IMR-90 (cell line): Measurements from ENCODE around the gene SPEF2. TPM values are rescaled to one million over a fixed set of nuclear protein-coding genes. Genes with fewer than 3 reads are reported as not detected.

ENCODE experiments used
- ATAC-seq: fragments of 200-7000 bp; cut with Tn5 transposase; 2 replicates; pipeline ENCODE4 v1.9.1; 2020; ENCODE audit warnings: low read depth, mild to moderate bottlenecking, moderate library complexity
- BruUV-seq: library from RNA; stranded (reverse); fragments of 400-500 nt; replicated peaks from 2 replicates; lab custom pipeline; 2021; lab: Mats Ljungman, UMichigan
- CTCF ChIA-PET: fragments of 300-600 bp; formaldehyde crosslinking; extraction: SDS; loops from one replicate; lab custom pipeline; 2021; ENCODE audit warnings: antibody characterized with exemption; lab: Yijun Ruan, JAX
- POLR2A ChIA-PET: fragments of 300-600 bp; sonication (Branson Sonifier 250); formaldehyde crosslinking; loops from one replicate; lab custom pipeline; 2022; ENCODE audit warnings: antibody characterized with exemption; ENCODE audit not compliant: unreplicated experiment; lab: Charles Lee
- DNase-seq: peaks from one replicate; pipeline ENCODE4 v3.0.0; 2013
- H2AFZ ChIP-seq: replicated peaks from 2 replicates; pipeline ENCODE3; 2013; ENCODE audit warnings: low read length, mild to moderate bottlenecking; ENCODE audit not compliant: poor library complexity
- H2AK5ac ChIP-seq: 2 replicates; pipeline ENCODE4 v1.6.1; 2013; ENCODE audit warnings: low read depth, low read length, inconsistent platforms
- H2AK9ac ChIP-seq: replicated peaks from 2 replicates; pipeline ENCODE3; 2013; ENCODE audit warnings: mild to moderate bottlenecking, low read depth, low read length, moderate library complexity; ENCODE audit not compliant: poor library complexity
- H2BK120ac ChIP-seq: 2 replicates; pipeline ENCODE4 v1.6.1; 2013; ENCODE audit warnings: low read depth, low read length, inconsistent platforms
- H2BK15ac ChIP-seq: 3 replicates; pipeline ENCODE4 v1.6.1; 2013; ENCODE audit warnings: low read depth, low read length, inconsistent platforms
- H2BK20ac ChIP-seq: 2 replicates; pipeline ENCODE4 v1.6.1; 2013; ENCODE audit warnings: low read depth, mild to moderate bottlenecking, inconsistent platforms, low read length, moderate library complexity
- H2BK5ac ChIP-seq: 2 replicates; pipeline ENCODE4 v1.6.1; 2013; ENCODE audit warnings: mild to moderate bottlenecking, low read depth, low read length, inconsistent platforms; ENCODE audit not compliant: poor library complexity, severe bottlenecking
- H3K14ac ChIP-seq: replicated peaks from 2 replicates; pipeline ENCODE4 v1.6.1; 2013; ENCODE audit warnings: low read depth, low read length, inconsistent platforms
- H3K18ac ChIP-seq: 2 replicates; pipeline ENCODE4 v1.6.1; 2013; ENCODE audit warnings: low read depth, low read length, control low read depth
- H3K23ac ChIP-seq: 2 replicates; pipeline ENCODE4 v1.6.1; 2013; ENCODE audit warnings: low read depth, low read length, inconsistent platforms
- H3K27ac ChIP-seq: 2 replicates; pipeline ENCODE4 v1.5.1; 2013; ENCODE audit warnings: mild to moderate bottlenecking, control low read depth, low read length; ENCODE audit not compliant: insufficient read depth
- H3K27me3 ChIP-seq: 2 replicates; pipeline ENCODE4 v1.6.1; 2013; ENCODE audit warnings: low read length; ENCODE audit not compliant: control insufficient read depth, insufficient read depth
- H3K36me3 ChIP-seq: 2 replicates; pipeline ENCODE4 v1.6.1; 2013; ENCODE audit warnings: low read length, mixed read lengths; ENCODE audit not compliant: control insufficient read depth, insufficient read depth
- H3K4ac ChIP-seq: 2 replicates; pipeline ENCODE4 v1.6.1; 2013; ENCODE audit warnings: low read depth, low read length, inconsistent platforms
- H3K4me1 ChIP-seq: 2 replicates; pipeline ENCODE4 v1.6.1; 2013; ENCODE audit warnings: low read length, mixed read lengths; ENCODE audit not compliant: control insufficient read depth, insufficient read depth
- H3K4me2 ChIP-seq: 2 replicates; pipeline ENCODE4 v1.6.1; 2013; ENCODE audit warnings: low read depth, mild to moderate bottlenecking, control low read depth, low read length, moderate library complexity
- H3K4me3 ChIP-seq: 2 replicates; pipeline ENCODE4 v1.5.1; 2013; ENCODE audit warnings: low read depth, mild to moderate bottlenecking, control low read depth, low read length, moderate library complexity; ENCODE audit not compliant: insufficient read depth
- H3K56ac ChIP-seq: 2 replicates; pipeline ENCODE4 v1.6.1; 2013; ENCODE audit warnings: low read length, inconsistent platforms; ENCODE audit not compliant: insufficient read depth; ENCODE audit errors: extremely low read depth
- H3K79me1 ChIP-seq, 2 experiments: 2 replicates each; pipeline ENCODE4 v1.6.1; 2013; ENCODE audit warnings: low read length in 2 of 2, inconsistent platforms in 1 of 2, low read depth in 1 of 2
- H3K9ac ChIP-seq: 2 replicates; pipeline ENCODE4 v1.6.1; 2013; ENCODE audit warnings: low read depth, low read length, control low read depth
- H3K9me1 ChIP-seq: 2 replicates; pipeline ENCODE4 v1.6.1; 2013; ENCODE audit warnings: low read length, inconsistent platforms; ENCODE audit not compliant: insufficient read depth
- H3K9me3 ChIP-seq: 2 replicates; pipeline ENCODE4 v1.6.1; 2013; ENCODE audit warnings: low read length; ENCODE audit not compliant: control insufficient read depth, insufficient read depth
- H4K20me1 ChIP-seq: 2 replicates; pipeline ENCODE4 v1.6.1; 2013; ENCODE audit warnings: low read length, inconsistent platforms; ENCODE audit not compliant: insufficient read depth
- H4K5ac ChIP-seq: 2 replicates; pipeline ENCODE4 v1.6.1; 2013; ENCODE audit warnings: mild to moderate bottlenecking, low read depth, low read length, control low read depth
- H4K8ac ChIP-seq, 2 experiments: 2 replicates each; pipeline ENCODE4 v1.6.1; 2013; ENCODE audit warnings: low read depth in 2 of 2, low read length in 2 of 2, control low read depth in 1 of 2, inconsistent platforms in 1 of 2
- H4K91ac ChIP-seq: 2 replicates; pipeline ENCODE4 v1.6.1; 2013; ENCODE audit warnings: low read depth, low read length, inconsistent platforms; ENCODE audit not compliant: insufficient read depth
- BHLHE40 ChIP-seq: fragments of 150-350 bp; IDR thresholded peaks from 2 replicates; pipeline ENCODE4 v1.6.1; 2016; ENCODE audit warnings: mild to moderate bottlenecking, low read depth, low read length
- CEBPB ChIP-seq: IDR thresholded peaks from 2 replicates; pipeline ENCODE4 v1.6.1; 2012; ENCODE audit warnings: low read depth, low read length, improper control_type of control experiment
- CHD1 ChIP-seq: IDR thresholded peaks from 2 replicates; pipeline ENCODE4 v1.6.1; 2012; ENCODE audit warnings: low read depth, low read length, improper control_type of control experiment
- FOS ChIP-seq: fragments of 150-350 bp; IDR thresholded peaks from 2 replicates; pipeline ENCODE4 v1.6.1; 2016; ENCODE audit warnings: low read depth, low read length
- MAFK ChIP-seq: IDR thresholded peaks from 2 replicates; pipeline ENCODE4 v1.6.1; 2012; ENCODE audit warnings: low read depth, low read length, improper control_type of control experiment
- MAZ ChIP-seq: IDR thresholded peaks from 2 replicates; pipeline ENCODE4 v1.6.1; 2012; ENCODE audit warnings: low read depth, mild to moderate bottlenecking, low read length, improper control_type of control experiment, moderate library complexity, borderline replicate concordance
- MXI1 ChIP-seq: IDR thresholded peaks from 2 replicates; pipeline ENCODE4 v1.6.1; 2012; ENCODE audit warnings: low read depth, mild to moderate bottlenecking, low read length, moderate library complexity, borderline replicate concordance
- NFE2L2 ChIP-seq: fragments of 150-350 bp; IDR thresholded peaks from 2 replicates; pipeline ENCODE4 v1.6.1; 2016; ENCODE audit warnings: low read depth, mild to moderate bottlenecking, low read length
- POLR2A ChIP-seq: IDR thresholded peaks from 2 replicates; pipeline ENCODE4 v1.6.1; 2012; ENCODE audit warnings: mild to moderate bottlenecking, low read depth, low read length
- RAD21 ChIP-seq: IDR thresholded peaks from 2 replicates; pipeline ENCODE4 v1.6.1; 2012; ENCODE audit warnings: low read length, improper control_type of control experiment
- RCOR1 ChIP-seq: IDR thresholded peaks from 2 replicates; pipeline ENCODE4 v1.6.1; 2012; ENCODE audit warnings: mild to moderate bottlenecking, low read length, improper control_type of control experiment; ENCODE audit not compliant: insufficient replicate concordance
- RFX5 ChIP-seq: IDR thresholded peaks from 2 replicates; pipeline ENCODE4 v1.8.0; 2012; ENCODE audit warnings: low read depth, mild to moderate bottlenecking, low read length, moderate library complexity
- SMC3 ChIP-seq: fragments of 150-350 bp; IDR thresholded peaks from 2 replicates; pipeline ENCODE4 v1.6.1; 2016; ENCODE audit warnings: low read depth, mild to moderate bottlenecking, antibody characterized with exemption, low read length, moderate library complexity
- WGBS, 2 experiments: methylation state at CpG; one replicate each; pipeline versions ENCODE4 v1.1.5 to v1.1.7; 2013; ENCODE audit warnings: missing lambda C conversion rate in 2 of 2; ENCODE audit not compliant: insufficient read length in 1 of 2; ENCODE audit errors: extremely low coverage in 2 of 2; 5-methylcytosine and 5-hydroxymethylcytosine counted together
- dilution Hi-C: fragments of 300-500 bp; cut with HindIII; formaldehyde crosslinking; loops from one replicate; pipeline ENCODE4 v1.14.3; 2018; ENCODE audit warnings: low sequenced_read_pairs; ENCODE audit not compliant: unreplicated experiment
- in situ Hi-C: fragments of 300-500 bp; cut with MboI; formaldehyde crosslinking; loops from 3 replicates; pipeline ENCODE4 v1.14.3; 2019; ENCODE audit warnings: low sequenced_read_pairs, inconsistent platforms, mixed read lengths
- intact Hi-C: fragments of 100-400 bp; cut with micrococcal nuclease; formaldehyde crosslinking; loops from 2 replicates; pipeline ENCODE4 v1.10.0; 2022
- polyA plus RNA-seq, 3 experiments: library from polyadenylated mRNA; depleted of rRNA; stranded (reverse); fragments of >200 nt; gene quantifications; 2 replicates each; pipeline ENCODE4 v1.2.3, GENCODE V29; 2012; ENCODE audit warnings: low replicate concordance in 1 of 3
- total RNA-seq: library from RNA; depleted of rRNA; stranded (reverse); fragments of >200 nt; gene quantifications from 2 replicates; pipeline ENCODE4 v1.2.3, GENCODE V29; 2012
- TF ChIP-seq, protein P1 (sequence below): fragments of 150-350 bp; IDR thresholded peaks from 2 replicates; pipeline ENCODE4 v1.6.1; 2017; ENCODE audit warnings: mild to moderate bottlenecking, antibody characterized with exemption, low read length, low read depth
- TF ChIP-seq, protein P2 (sequence below): fragments of 150-350 bp; IDR thresholded peaks from 2 replicates; pipeline ENCODE4 v1.6.1; 2016; ENCODE audit warnings: low read depth, mild to moderate bottlenecking, low read length, moderate library complexity, borderline replicate concordance
- TF ChIP-seq, protein P3 (sequence below): conservative IDR thresholded peaks from 2 replicates; pipeline ENCODE4 v1.5.1; 2012; ENCODE audit warnings: mild to moderate bottlenecking, low read depth, low read length, improper control_type of control experiment

Gene SPEF2
- total and polyA plus RNA-seq, 2 of the 4 experiments (the other 2 are of a cell fraction) = 1.7 to 2.3 TPM

DNA sequence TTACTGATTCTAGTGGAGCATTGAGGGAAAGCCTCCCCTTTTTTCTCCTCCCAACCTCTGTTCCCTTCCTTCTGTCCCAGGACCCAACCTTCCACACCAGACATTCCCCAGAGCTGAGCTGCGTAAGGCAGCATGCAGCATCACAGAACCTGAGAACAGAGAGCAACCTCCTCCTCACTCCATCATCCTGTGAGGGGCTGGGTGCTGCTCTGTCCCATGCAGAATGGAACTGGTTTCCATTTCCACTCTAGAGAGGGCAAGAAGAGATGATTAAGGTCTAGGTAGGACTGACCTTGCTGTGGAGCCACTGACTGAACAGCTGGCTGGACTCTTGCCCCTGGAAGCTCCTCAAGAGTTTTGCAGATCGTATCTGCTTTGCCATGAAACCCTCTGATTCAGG lies 208.9 kb downstream of the SPEF2 start:
- in situ Hi-C loops = no loop called here
- TF ChIP-seq, protein P1, sequence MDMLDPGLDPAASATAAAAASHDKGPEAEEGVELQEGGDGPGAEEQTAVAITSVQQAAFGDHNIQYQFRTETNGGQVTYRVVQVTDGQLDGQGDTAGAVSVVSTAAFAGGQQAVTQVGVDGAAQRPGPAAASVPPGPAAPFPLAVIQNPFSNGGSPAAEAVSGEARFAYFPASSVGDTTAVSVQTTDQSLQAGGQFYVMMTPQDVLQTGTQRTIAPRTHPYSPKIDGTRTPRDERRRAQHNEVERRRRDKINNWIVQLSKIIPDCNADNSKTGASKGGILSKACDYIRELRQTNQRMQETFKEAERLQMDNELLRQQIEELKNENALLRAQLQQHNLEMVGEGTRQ = no peak
- no peak for TF ChIP-seq BHLHE40
- no peak for TF ChIP-seq MAZ
- TF ChIP-seq CEBPB = no peak
- TF ChIP-seq, protein P2, sequence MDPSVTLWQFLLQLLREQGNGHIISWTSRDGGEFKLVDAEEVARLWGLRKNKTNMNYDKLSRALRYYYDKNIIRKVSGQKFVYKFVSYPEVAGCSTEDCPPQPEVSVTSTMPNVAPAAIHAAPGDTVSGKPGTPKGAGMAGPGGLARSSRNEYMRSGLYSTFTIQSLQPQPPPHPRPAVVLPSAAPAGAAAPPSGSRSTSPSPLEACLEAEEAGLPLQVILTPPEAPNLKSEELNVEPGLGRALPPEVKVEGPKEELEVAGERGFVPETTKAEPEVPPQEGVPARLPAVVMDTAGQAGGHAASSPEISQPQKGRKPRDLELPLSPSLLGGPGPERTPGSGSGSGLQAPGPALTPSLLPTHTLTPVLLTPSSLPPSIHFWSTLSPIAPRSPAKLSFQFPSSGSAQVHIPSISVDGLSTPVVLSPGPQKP = no peak
- no peak for TF ChIP-seq RAD21
- no peak for TF ChIP-seq NFE2L2
- TF ChIP-seq POLR2A = no peak
- TF ChIP-seq, protein P3, sequence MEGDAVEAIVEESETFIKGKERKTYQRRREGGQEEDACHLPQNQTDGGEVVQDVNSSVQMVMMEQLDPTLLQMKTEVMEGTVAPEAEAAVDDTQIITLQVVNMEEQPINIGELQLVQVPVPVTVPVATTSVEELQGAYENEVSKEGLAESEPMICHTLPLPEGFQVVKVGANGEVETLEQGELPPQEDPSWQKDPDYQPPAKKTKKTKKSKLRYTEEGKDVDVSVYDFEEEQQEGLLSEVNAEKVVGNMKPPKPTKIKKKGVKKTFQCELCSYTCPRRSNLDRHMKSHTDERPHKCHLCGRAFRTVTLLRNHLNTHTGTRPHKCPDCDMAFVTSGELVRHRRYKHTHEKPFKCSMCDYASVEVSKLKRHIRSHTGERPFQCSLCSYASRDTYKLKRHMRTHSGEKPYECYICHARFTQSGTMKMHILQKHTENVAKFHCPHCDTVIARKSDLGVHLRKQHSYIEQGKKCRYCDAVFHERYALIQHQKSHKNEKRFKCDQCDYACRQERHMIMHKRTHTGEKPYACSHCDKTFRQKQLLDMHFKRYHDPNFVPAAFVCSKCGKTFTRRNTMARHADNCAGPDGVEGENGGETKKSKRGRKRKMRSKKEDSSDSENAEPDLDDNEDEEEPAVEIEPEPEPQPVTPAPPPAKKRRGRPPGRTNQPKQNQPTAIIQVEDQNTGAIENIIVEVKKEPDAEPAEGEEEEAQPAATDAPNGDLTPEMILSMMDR = no peak
- TF ChIP-seq CHD1 = no peak
- TF ChIP-seq RFX5 = no peak
- TF ChIP-seq MXI1 = no peak
- TF ChIP-seq SMC3 = no peak
- TF ChIP-seq MAFK = no peak
- no peak for TF ChIP-seq RCOR1
- TF ChIP-seq FOS = no peak
- BruUV-seq = no TSS peak

More for the DNA sequence above, 208.9 kb downstream of the SPEF2 start:
- no peaks in the 10 kb centered on the region for H4K20me1 ChIP-seq
- no peak overlapping the region for H3K27ac ChIP-seq
- no peaks in the 10 kb centered on the region for H3K9me3 ChIP-seq
- no peak overlapping the region for H3K4ac ChIP-seq
- H3K9me1 ChIP-seq = no peaks in the 10 kb centered on the region
- H3K23ac ChIP-seq = no peak overlapping the region
- no peak overlapping the region for H4K5ac ChIP-seq
- no CpG with 5 or more reads among the region's 2 CpGs for whole genome bisulfite sequencing, 2 experiments
- POLR2A ChIA-PET = no interaction called here
- no peak overlapping the region for H2BK120ac ChIP-seq
- dilution Hi-C loops = no loop called here
- CTCF ChIA-PET = no interaction called here
- no peak overlapping the region for H3K56ac ChIP-seq
- no peaks in the 10 kb centered on the region for H3K36me3 ChIP-seq
- no peak overlapping the region for H3K18ac ChIP-seq
- no peaks in the 10 kb centered on the region for H3K79me1 ChIP-seq
- H3K9ac ChIP-seq = no peak overlapping the region
- ATAC-seq (no peak), DNase-seq (no peak)
- no peak overlapping the region for H2BK15ac ChIP-seq
- H2AK5ac ChIP-seq = no peak overlapping the region
- H3K4me3 ChIP-seq = no peak overlapping the region
- H4K8ac ChIP-seq = no peak overlapping the region
- no peaks in the 10 kb centered on the region for H3K4me1 ChIP-seq
- no peak overlapping the region for H2BK5ac ChIP-seq
- peak overlapping the region; percentile 48 for H2AFZ ChIP-seq
- no peak overlapping the region for H2AK9ac ChIP-seq
- H4K91ac ChIP-seq = no peak overlapping the region
- H3K14ac ChIP-seq = no peak overlapping the region
- intact Hi-C loops = no loop called here
- no peak overlapping the region for H3K4me2 ChIP-seq
- no peak overlapping the region for H2BK20ac ChIP-seq
- H3K27me3 ChIP-seq = peaks cover 5% of the 10 kb centered on the region
